ELR (cell line): Measurements from ENCODE around the gene PROM2.
"Not testable (repeated sequence)": the region's sequence is repeated elsewhere in the genome, so short reads cannot be mapped to it uniquely, and the experiment has no call there.

ENCODE experiments used
- DNase-seq: peaks from one replicate; pipeline ENCODE4 v3.0.0-alpha.2; 2015; ENCODE audit warnings: low read depth

PROM2 gene

DNA sequence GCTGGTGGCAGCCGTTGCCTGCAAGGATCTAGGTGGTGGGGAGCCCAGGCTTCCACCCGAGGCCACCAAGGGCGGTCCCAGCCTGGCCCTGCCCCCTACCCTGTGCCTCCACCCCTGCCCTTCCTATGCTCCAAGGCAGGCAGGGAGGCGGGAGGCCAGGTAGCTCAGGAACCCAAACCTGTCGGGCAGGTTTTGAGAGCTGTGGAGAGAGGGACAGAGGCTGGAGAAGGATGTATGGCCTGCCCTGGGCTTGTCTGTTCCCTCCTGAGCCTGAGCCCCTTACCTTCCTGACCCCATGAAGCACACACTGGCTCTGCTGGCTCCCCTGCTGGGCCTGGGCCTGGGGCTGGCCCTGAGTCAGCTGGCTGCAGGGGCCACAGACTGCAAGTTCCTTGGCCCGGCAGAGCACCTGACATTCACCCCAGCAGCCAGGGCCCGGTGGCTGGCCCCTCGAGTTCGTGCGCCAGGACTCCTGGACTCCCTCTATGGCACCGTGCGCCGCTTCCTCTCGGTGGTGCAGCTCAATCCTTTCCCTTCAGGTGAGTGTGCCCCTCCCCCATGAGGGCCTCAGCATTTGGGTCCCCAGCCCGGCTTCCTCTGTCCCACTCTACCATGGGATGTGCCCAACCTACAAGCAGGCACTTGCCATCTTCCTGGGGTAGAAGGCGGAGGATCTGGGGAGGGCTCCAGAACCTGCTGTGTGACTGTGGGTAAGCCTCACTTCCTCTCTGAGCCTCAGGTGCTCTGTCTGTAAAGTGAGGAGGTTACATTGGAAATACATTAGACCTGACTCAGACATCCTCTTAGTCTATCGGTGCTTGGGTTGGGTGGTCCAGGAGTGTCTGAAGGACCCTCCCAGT is at the start of gene PROM2:
Gene PROM2 (plus strand): TSS at position 159 of the 860 bp plus-strand sequence. CDS start 137 bp downstream, at position 296.
- no peak for DNase-seq

GRCh38 chr2:95225658-95226057 is 48.6 kb upstream of the PROM2 start:
- DNase-seq, result no peak

GRCh38 chr2:95231723-95232122 is 42.5 kb upstream of the PROM2 start:
- peak; percentile 91 for DNase-seq

DNA sequence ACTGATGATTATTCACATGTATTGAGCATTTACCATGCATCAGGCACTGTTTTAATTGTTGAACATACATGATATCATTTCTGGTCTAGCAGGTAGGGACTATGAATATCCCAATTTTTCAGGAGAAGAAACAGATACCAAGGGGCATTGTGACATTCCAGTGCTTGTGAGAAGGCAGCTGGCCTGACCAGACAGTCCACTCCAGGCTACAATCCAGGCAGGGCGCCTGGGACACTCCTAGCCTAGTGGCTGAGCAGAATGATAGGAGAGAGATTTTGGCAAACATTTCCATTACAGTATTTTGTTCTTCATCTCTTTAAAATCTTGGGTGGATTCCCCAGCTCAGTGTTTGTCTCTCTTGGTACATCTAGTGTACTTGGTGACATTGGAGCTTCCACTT is 42.0 kb upstream of the PROM2 start:
- no peak for DNase-seq

DNA sequence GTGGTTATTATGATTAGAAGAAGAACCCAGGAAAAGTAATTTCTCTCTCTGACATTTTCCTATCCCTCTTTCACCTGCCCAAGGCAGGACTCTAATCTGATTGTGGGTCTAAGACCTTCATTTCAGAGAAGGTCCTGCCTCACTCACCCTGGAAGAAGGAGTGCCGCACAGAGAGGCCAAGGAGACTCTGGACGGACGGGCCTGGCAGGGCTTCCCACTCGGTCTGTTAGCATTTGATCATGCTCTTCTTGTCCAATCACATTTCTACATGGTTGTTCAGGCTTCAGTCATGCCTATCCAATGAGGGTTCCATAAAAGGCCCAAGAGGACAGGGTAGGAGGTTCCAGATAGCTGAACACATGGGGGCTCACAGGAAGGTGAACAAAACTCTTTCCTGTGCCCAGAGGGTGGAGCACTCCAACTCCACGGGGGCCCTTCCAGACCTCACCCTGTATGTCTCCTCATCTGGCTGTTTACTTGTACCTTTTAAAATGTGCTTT is 39.9 kb upstream of the PROM2 start:
- no peak for DNase-seq

DNA sequence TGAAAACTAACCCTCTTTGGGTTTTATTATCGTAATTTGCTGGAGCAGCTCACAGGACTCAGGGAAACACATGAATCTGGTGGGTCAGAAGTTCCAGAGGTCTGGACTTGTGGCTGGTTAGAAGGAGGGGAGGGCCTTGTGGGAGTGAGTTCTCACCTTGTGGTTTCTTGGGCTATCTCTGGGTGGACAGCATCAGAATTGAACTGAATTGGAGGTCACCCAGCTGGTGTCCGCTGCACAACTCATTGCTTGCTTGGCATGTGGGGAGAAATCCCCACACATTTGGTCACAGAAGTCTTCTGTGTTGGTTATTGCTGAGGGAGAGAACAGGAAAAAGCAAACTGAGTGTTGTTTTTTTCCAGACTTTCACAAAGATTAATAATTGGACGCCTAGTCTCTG is 39.4 kb upstream of the PROM2 start:
- DNase-seq, result no peak

GRCh38 chr2:95238131-95238530 is 36.1 kb upstream of the PROM2 start:
- no peak for DNase-seq

GRCh38 chr2:95240091-95240490 is 34.2 kb upstream of the PROM2 start:
- DNase-seq, result no peak

DNA sequence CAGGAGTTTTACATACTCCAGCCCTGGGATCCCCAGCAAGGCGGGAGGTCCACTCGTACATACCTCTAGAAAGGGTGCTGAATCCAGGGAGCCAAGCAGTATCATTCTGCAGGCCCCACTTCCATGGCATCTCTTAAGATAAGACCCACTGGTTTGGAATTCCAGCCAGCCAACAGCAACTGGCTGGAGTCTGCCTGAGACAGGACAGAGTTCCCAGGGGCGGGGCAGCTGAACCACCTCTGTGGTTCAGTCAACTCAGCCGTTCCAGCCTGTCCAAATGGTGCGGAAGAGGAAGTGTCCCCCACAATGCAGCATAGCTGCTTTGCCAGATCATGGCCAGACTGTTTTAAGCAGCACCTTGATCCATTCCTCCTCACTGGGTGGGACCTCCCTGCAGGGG is 33.7 kb upstream of the PROM2 start:
- no peak for DNase-seq

DNA sequence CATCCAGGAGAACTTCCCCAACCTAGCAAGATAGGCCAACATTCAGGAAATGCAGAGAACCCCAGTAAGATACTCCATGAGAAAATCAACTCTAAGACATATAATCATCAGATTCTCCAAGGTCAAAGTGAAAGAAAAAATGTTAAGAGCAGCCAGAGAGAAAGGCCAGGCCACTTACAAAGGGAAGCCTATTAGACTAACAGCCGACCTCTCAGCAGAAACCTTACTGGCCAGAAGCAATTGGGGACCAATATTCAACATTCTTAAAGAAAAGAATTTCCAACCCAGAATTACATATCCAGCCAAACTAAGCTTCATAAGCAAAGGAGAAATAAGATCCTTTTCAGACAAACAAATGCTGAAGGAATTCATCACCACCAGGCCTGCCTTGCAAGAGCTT is 32.2 kb upstream of the PROM2 start:
- not testable (repeated sequence) for DNase-seq

DNA sequence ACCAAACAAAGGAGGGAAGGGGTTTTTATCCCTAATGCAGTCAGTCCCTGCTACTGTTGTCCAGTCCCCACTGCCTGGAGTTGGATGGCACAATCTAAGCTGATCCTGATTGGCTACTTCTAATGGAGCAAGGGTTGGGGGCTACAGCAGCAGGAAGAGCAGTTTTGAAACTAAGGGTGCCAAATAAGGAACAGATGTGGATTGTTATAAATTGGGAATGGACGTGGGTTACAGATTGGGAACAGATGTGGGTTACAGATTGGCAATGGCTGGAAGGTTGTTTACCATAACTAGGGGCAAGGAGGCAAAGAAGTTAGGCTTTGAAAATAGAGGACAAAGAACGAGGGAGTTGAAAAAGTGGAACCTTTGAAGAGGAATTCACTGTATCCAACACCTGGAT is 16.0 kb upstream of the PROM2 start:
- no peak for DNase-seq

- no peak for DNase-seq
Observed at GRCh38 chr2:95260028-95261023, 13.9 kb upstream of the PROM2 start.

DNA sequence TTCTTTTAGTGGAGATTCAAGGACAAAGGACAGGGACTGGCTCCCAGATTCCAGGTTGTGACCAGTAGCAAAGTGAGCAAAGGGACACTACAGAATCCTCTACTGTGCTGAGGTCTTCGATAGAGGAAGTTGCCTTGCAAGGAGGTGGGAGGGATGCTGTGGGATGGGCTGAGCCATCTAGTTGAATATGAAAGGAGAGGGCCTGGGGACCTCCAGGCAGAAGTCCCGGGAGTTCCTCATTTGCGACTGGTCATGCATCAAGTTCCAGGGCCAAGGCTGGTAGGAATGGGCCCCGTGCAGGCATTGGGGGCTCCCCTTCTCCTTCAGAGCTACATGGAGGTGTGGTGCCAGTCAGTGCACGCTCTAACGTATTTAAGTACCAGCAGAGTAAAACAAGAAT is 12.6 kb upstream of the PROM2 start:
- DNase-seq, result no peak

DNA sequence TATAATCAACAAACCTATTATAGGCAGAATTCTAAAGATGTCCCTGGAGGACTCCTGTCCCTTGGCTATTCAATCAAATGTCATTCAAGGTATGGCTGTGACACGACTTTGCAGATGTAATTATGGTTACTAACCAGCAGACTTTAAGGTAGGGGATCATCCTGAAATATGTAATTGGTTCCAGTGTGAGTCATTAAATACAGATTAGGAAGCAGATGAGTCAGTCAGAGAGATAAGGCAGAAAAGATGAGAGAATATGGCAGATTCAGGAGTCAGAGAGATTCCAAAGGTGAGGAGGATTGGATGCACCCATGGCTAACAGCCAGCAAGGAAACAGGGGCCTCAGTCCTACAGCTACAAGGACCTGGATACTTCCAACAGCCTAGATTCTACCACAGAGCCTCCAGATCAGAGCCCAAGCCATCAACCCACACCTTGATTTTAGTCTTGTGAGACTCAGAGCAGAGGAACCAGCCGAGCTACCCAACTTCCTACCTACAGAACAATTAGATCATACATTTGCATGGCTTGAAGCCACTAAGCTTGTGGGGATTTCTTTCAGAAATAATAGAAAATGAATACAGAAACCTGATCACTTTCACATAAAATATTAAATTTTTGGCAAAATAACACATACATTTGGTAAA is 11.2 kb upstream of the PROM2 start:
- DNase-seq, result peak; percentile 17

DNA sequence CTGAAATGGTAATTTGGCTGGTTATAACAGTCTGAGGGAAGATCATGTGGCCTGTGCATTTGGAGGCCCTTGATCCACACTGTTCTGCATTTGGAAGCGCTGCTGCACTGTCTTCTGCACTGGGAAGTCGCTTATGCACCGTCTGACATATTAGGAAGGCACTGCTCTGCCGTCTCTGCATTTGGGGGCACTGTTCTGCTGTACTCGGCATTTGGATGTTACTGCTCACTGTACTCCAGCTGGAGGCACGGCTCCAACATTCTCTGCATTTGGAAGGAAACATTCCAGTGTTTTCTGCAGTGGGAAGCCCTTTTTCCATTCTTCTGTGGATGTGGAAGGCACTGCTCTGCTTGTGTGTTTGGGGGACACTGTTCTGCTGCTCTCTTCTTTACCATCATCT is 9.6 kb upstream of the PROM2 start:
- no peak for DNase-seq

DNA sequence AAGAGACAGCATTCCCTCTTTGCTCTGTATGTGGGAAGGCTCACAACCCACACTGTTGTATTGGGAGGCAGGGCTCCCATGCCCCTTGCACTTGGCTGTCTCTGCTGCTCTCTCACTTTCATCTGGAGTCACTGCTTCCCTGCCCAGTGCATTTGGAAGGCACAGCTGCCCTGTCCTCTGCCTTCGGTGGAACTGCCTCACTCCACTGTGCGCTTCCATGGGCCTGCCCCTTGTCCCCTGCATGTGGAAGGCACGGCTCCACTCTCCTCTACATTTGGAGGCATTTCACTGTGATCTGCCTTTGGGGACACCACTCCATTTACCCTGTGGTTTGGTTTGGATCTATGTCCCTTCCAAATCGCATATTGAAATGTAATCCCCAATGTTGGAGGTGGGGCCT is 9.1 kb upstream of the PROM2 start:
- no peak for DNase-seq

- DNase-seq, result no peak
Observed at GRCh38 chr2:95266781-95267430, 7.3 kb upstream of the PROM2 start.

DNA sequence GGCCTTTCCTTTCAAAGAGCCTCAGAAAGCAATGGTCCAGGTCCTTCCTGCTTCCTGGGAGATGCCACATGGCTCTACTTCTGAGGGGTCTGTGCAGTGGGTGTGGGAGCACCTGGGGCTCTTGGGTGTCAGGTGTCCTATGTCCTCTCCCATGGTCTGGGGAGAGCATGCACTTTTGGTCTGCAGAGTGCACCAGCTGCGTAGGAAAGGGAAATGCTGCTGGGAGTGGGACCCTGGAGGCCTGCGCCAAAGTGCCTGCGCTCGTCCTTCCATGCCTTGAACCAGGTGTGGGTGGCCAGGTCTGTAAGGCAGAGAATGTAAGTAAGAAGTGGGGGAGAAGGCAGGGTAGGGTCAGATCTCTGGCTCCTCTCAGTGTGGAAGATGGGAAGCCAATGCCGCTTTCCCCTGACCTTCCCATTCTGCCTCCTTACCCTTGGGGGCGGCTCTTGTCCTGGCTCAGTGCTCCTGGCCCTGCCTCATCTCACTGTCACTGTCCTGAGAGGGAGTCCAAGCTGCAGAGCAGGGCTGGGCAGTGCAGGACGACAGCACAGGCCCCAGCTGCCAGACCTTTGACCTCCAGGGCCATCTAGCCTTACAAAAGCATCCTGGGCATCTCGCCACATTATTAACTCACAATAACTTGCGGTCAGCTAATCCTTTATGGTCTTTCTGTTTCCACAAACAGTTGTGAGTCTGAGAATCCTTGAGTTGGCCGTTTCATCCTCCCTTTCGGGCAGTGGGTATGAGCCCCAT is 6.6 kb upstream of the PROM2 start:
- peak; percentile 52 for DNase-seq

- no peak for DNase-seq
Observed at GRCh38 chr2:95268211-95269035, 5.8 kb upstream of the PROM2 start.
